ACHN (cell line): ENCODE measurements around the gene SEL1L.

ENCODE experiments used
- DNase-seq: peaks from one replicate; pipeline ENCODE4 v3.0.0-alpha.2; 2015
- in situ Hi-C: cut with HindIII; loops from 2 replicates; pipeline ENCODE4 v1.10.0; 2017; ENCODE audit warnings: low sequenced_read_pairs, low pct_ligation_motif_present, low pct_unique_long_range_greater_than_20kb

Gene SEL1L

GRCh38 chr14:81454572-81455218 lies 79.0 kb downstream of the SEL1L start:
- no peak for DNase-seq
- in situ Hi-C loops = no loop called here

GRCh38 chr14:81453166-81453766 lies 80.4 kb downstream of the SEL1L start:
- in situ Hi-C loops = no loop called here
- peak; percentile 53 for DNase-seq

- in situ Hi-C loops = no loop called here
- no peak for DNase-seq
Measured at GRCh38 chr14:81452341-81453133, 81.1 kb downstream of the SEL1L start.

- in situ Hi-C loops = no loop called here
- no peak for DNase-seq
Measured at GRCh38 chr14:81450976-81451375, 82.7 kb downstream of the SEL1L start.

GRCh38 chr14:81450100-81450531 lies 83.5 kb downstream of the SEL1L start:
- in situ Hi-C loops = no loop called here
- no peak for DNase-seq

- no peak for DNase-seq
- in situ Hi-C loops = no loop called here
Measured at GRCh38 chr14:81449576-81449975, 84.1 kb downstream of the SEL1L start.

GRCh38 chr14:81449114-81449513 lies 84.5 kb downstream of the SEL1L start:
- no peak for DNase-seq
- in situ Hi-C loops = no loop called here

GRCh38 chr14:81447021-81447764 lies 86.5 kb downstream of the SEL1L start:
- no peak for DNase-seq
- in situ Hi-C loops = no loop called here

GRCh38 chr14:81446279-81447007 lies 87.2 kb downstream of the SEL1L start:
- no peak for DNase-seq
- in situ Hi-C loops = no loop called here

GRCh38 chr14:81441626-81442134 lies 92.0 kb downstream of the SEL1L start:
- in situ Hi-C loops = no loop called here
- DNase-seq = no peak

- no peak for DNase-seq
- in situ Hi-C loops = no loop called here
Measured at GRCh38 chr14:81440041-81440440, 93.6 kb downstream of the SEL1L start.

GRCh38 chr14:81437244-81437643 lies 96.4 kb downstream of the SEL1L start:
- in situ Hi-C loops = no loop called here
- DNase-seq = no peak

GRCh38 chr14:81436296-81437138 lies 97.1 kb downstream of the SEL1L start:
- peak; percentile 80 for DNase-seq
- in situ Hi-C loops = no loop called here

- peak; percentile 75 for DNase-seq
- in situ Hi-C loops = no loop called here
Measured at GRCh38 chr14:81435391-81436295, 98.0 kb downstream of the SEL1L start.

GRCh38 chr14:81435048-81435390 lies 98.6 kb downstream of the SEL1L start:
- DNase-seq = no peak
- in situ Hi-C loops = no loop called here

- DNase-seq = no peak
- in situ Hi-C loops = no loop called here
Measured at GRCh38 chr14:81434230-81434629, 99.4 kb downstream of the SEL1L start.

GRCh38 chr14:81433378-81433777 lies 100.3 kb downstream of the SEL1L start:
- no peak for DNase-seq
- in situ Hi-C loops = no loop called here
